Neural progenitor cell (in vitro differentiated cells): ENCODE results near the gene RIPOR2. TPM values are rescaled to one million over a fixed set of nuclear protein-coding genes. Genes with fewer than 3 reads are reported as not detected.

Experiments used
- DNase-seq: peaks from one replicate; pipeline ENCODE4 v3.0.0-alpha.2; 2016; ENCODE audit warnings: low spot score
- H2AFZ ChIP-seq: fragments of 200-600 bp; sonication (generic); replicated peaks from 2 replicates; pipeline ENCODE4 v1.6.1; 2016; ENCODE audit warnings: antibody characterized with exemption
- H3F3A ChIP-seq: fragments of 200-600 bp; sonication (generic); 2 replicates; pipeline ENCODE4 v1.6.1; 2016; ENCODE audit warnings: antibody characterized with exemption, low read depth
- H3K27ac ChIP-seq: fragments of 200-600 bp; sonication (generic); 2 replicates; pipeline ENCODE4 v1.5.1; 2016; ENCODE audit warnings: mild to moderate bottlenecking
- H3K27me3 ChIP-seq: fragments of 200-600 bp; sonication (generic); 2 replicates; pipeline ENCODE4 v1.6.1; 2016; ENCODE audit warnings: mild to moderate bottlenecking, moderate library complexity
- H3K36me3 ChIP-seq: fragments of 200-600 bp; sonication (generic); 2 replicates; pipeline ENCODE4 v1.5.1; 2016
- H3K4me1 ChIP-seq: fragments of 200-600 bp; sonication (generic); 2 replicates; pipeline ENCODE4 v1.6.1; 2016; ENCODE audit warnings: mixed run types
- H3K4me2 ChIP-seq: fragments of 200-600 bp; sonication (generic); 2 replicates; pipeline ENCODE4 v1.6.1; 2016
- H3K4me3 ChIP-seq: fragments of 200-600 bp; sonication (generic); 2 replicates; pipeline ENCODE4 v1.5.1; 2016
- H3K79me2 ChIP-seq: fragments of 200-600 bp; sonication (generic); 2 replicates; pipeline ENCODE4 v1.6.1; 2016; ENCODE audit warnings: low read depth
- H3K9ac ChIP-seq: fragments of 200-600 bp; sonication (generic); 2 replicates; pipeline ENCODE4 v1.6.1; 2016
- H3K9me3 ChIP-seq: fragments of 200-600 bp; sonication (generic); 2 replicates; pipeline ENCODE4 v1.5.1; 2016; ENCODE audit warnings: low read depth
- H4K20me1 ChIP-seq: fragments of 200-600 bp; sonication (generic); 2 replicates; pipeline ENCODE4 v1.6.1; 2016; ENCODE audit warnings: low read depth
- H3K27ac Mint-ChIP-seq: 3 replicates; pipeline ENCODE4 v1.8.0; 2021; ENCODE audit warnings: mixed read lengths
- H3K27me3 Mint-ChIP-seq: 2 replicates; pipeline ENCODE4 v1.8.0; 2022; ENCODE audit warnings: low read depth, mild to moderate bottlenecking, inconsistent platforms, moderate library complexity, mixed read lengths; ENCODE audit not compliant: insufficient read depth
- H3K36me3 Mint-ChIP-seq: 3 replicates; pipeline ENCODE4 v1.8.0; 2021; ENCODE audit warnings: mixed read lengths
- H3K4me1 Mint-ChIP-seq: 3 replicates; pipeline ENCODE4 v1.8.0; 2021; ENCODE audit warnings: mixed read lengths
- H3K4me3 Mint-ChIP-seq: 3 replicates; pipeline ENCODE4 v1.8.0; 2021; ENCODE audit warnings: mild to moderate bottlenecking, moderate library complexity, mixed read lengths
- H3K9me3 Mint-ChIP-seq: 3 replicates; pipeline ENCODE4 v1.8.0; 2020; ENCODE audit warnings: mixed read lengths
- EZH2 ChIP-seq: fragments of 200-600 bp; sonication (generic); IDR thresholded peaks from 2 replicates; pipeline ENCODE4 v1.6.1; 2017; ENCODE audit warnings: antibody characterized with exemption, mild to moderate bottlenecking, moderate library complexity
- EZH2phosphoT487 ChIP-seq: fragments of 200-600 bp; sonication (generic); IDR thresholded peaks from 2 replicates; pipeline ENCODE4 v1.6.1; 2017; ENCODE audit warnings: antibody characterized with exemption
- total RNA-seq: library from RNA; depleted of rRNA; stranded (reverse); fragments of >200 nt; gene quantifications from 2 replicates; pipeline ENCODE4 v1.2.3, GENCODE V29; 2015; ENCODE audit warnings: low replicate concordance
- TF ChIP-seq, protein P1 (sequence below): fragments of 200-600 bp; sonication (generic); IDR thresholded peaks from 2 replicates; pipeline ENCODE4 v1.5.1; 2017; ENCODE audit warnings: antibody characterized with exemption, mild to moderate bottlenecking

Gene RIPOR2
- total RNA-seq, 1 donor from 2014 or later = 0.26 TPM

DNA sequence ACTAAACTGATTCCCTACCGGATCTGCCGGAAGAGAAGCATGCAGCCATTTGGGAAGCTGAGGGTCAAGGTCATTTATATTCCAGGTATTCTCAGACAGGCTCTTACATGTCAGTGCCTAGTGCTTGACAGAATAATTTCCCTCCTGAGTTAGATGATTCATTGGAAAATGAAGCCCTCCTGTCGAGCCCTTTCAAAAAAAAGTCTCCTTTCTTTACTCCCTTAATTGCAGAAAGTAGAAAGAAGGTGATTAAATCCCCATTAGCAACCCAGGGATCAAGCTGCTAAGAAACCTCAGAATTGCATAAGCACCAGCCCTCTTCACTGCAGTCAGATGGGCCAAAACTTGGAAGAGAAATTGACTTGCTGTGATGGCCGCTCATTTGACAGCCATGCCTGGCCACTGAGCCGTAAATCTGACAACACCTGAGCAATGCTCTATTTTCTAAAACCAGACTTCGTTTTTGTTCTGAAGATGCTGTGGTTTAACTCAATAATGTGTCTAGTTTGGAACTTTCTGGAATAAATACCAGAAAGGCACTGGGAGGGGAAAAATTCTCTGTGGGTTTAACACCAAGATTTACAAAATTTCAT lies 76.1 kb downstream of the RIPOR2 start:
- no peak overlapping the region for H3K4me3 ChIP-seq

DNA sequence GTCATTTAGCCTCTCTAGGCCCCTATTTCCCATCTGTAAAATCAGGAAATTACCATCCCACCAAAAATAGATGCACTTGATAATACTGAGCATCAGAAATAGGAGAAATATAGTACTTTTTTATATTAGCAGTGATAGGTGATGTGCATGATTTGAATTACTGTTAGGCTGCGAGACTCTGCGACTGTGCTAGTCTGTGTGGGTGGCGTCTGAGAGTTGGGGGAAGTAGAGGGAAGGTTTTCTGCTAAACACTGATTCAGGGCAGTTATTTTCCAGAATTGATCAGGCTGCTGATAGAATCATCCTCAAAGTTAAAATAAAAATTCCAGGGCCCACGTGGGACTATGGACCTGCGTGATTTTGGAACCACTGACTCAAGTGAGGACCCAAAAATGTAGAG lies 76.6 kb downstream of the RIPOR2 start:
- Histone ChIP-seq H3K27me3 (no peaks in the 10 kb centered on the region), H3K4me1 (peaks cover 10% of the 10 kb centered on the region), H3K79me2 (no peaks in the 10 kb centered on the region), H3K9ac (no peak overlapping the region), H3K4me3 (no peak overlapping the region), H3K36me3 (no peaks in the 10 kb centered on the region), H4K20me1 (no peaks in the 10 kb centered on the region), H3K9me3 (no peaks in the 10 kb centered on the region), H3F3A (peaks cover 8% of the 10 kb centered on the region), H3K27ac (no peak overlapping the region), H2AFZ (no peak overlapping the region), H3K4me2 (no peak overlapping the region)
- peaks cover 12% of the 10 kb centered on the region for H3K4me1 Mint-ChIP-seq
- H3K27me3 Mint-ChIP-seq = peaks cover 6% of the 10 kb centered on the region
- TF ChIP-seq, protein P1, sequence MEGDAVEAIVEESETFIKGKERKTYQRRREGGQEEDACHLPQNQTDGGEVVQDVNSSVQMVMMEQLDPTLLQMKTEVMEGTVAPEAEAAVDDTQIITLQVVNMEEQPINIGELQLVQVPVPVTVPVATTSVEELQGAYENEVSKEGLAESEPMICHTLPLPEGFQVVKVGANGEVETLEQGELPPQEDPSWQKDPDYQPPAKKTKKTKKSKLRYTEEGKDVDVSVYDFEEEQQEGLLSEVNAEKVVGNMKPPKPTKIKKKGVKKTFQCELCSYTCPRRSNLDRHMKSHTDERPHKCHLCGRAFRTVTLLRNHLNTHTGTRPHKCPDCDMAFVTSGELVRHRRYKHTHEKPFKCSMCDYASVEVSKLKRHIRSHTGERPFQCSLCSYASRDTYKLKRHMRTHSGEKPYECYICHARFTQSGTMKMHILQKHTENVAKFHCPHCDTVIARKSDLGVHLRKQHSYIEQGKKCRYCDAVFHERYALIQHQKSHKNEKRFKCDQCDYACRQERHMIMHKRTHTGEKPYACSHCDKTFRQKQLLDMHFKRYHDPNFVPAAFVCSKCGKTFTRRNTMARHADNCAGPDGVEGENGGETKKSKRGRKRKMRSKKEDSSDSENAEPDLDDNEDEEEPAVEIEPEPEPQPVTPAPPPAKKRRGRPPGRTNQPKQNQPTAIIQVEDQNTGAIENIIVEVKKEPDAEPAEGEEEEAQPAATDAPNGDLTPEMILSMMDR = no peak
- no peaks in the 10 kb centered on the region for H3K36me3 Mint-ChIP-seq
- no peaks in the 10 kb centered on the region for H3K9me3 Mint-ChIP-seq
- no peak for DNase-seq
- H3K27ac Mint-ChIP-seq = no peak overlapping the region
- H3K4me3 Mint-ChIP-seq = no peak overlapping the region

More for the DNA sequence above, 76.1 kb downstream of the RIPOR2 start:
- no peak overlapping the region for H3K27ac Mint-ChIP-seq
- H3K4me1 ChIP-seq = peaks cover 10% of the 10 kb centered on the region
- no peaks in the 10 kb centered on the region for H3K36me3 ChIP-seq
- no peak for DNase-seq
- H3K9ac ChIP-seq = no peak overlapping the region
- no peaks in the 10 kb centered on the region for H3K9me3 ChIP-seq
- TF ChIP-seq EZH2 (no peak), EZH2phosphoT487 (no peak)
- TF ChIP-seq, protein P1 = no peak
- no peak overlapping the region for H3K4me3 Mint-ChIP-seq
- H2AFZ ChIP-seq = no peak overlapping the region
- H3F3A ChIP-seq = peaks cover 8% of the 10 kb centered on the region
- H3K79me2 ChIP-seq = no peaks in the 10 kb centered on the region
- H3K27me3 Mint-ChIP-seq = peaks cover 6% of the 10 kb centered on the region
- H3K36me3 Mint-ChIP-seq = no peaks in the 10 kb centered on the region
- peaks cover 18% of the 10 kb centered on the region for H3K4me1 Mint-ChIP-seq
- H3K4me2 ChIP-seq = no peak overlapping the region
- H3K27ac ChIP-seq = no peak overlapping the region
- H4K20me1 ChIP-seq = no peaks in the 10 kb centered on the region
- H3K9me3 Mint-ChIP-seq = no peaks in the 10 kb centered on the region
- H3K27me3 ChIP-seq = no peaks in the 10 kb centered on the region

DNA sequence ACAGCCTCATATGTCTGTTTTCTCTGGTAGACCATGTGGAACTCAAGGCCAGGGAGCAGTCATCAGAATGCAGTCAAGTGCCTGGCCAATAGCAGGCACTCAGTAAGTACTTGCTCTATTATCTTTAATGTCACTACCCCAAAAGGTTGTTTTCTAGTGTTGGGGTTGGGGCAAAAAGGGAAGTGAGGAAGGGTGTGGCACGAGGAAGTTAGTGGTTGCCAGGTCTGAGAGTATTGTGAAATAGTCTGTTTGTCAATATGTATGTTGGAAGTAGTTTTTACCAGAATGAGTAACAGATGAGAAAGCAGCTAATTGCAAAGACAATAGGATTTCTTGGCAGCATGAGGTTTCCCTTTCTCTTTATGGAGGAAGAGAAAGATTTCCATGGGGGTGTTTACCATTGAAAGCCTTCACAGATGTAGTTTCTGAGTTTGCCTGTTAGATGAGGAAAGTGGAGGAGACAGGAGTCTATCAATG lies 77.5 kb downstream of the RIPOR2 start:
- no peaks in the 10 kb centered on the region for H3K79me2 ChIP-seq
- Mint-ChIP-seq H3K36me3 (no peaks in the 10 kb centered on the region), H3K4me3 (no peak overlapping the region), H3K4me1 (peaks cover 12% of the 10 kb centered on the region), H3K27ac (no peak overlapping the region), H3K9me3 (no peaks in the 10 kb centered on the region), H3K27me3 (peaks cover 6% of the 10 kb centered on the region)
- TF ChIP-seq, protein P1 = no peak
- no peak for TF ChIP-seq EZH2phosphoT487
- no peak for TF ChIP-seq EZH2
- no peak overlapping the region for H2AFZ ChIP-seq
- H3K9me3 ChIP-seq = no peaks in the 10 kb centered on the region
- H3K9ac ChIP-seq = no peak overlapping the region
- H3K4me2 ChIP-seq = no peak overlapping the region
- no peak for DNase-seq
- no peak overlapping the region for H3K4me3 ChIP-seq
- H3K36me3 ChIP-seq = no peaks in the 10 kb centered on the region
- H3K27me3 ChIP-seq = no peaks in the 10 kb centered on the region
- no peaks in the 10 kb centered on the region for H4K20me1 ChIP-seq
- peaks cover 10% of the 10 kb centered on the region for H3K4me1 ChIP-seq
- peaks cover 8% of the 10 kb centered on the region for H3F3A ChIP-seq
- no peak overlapping the region for H3K27ac ChIP-seq
